VCaP (cell line): ENCODE data around the gene RAB36.

ENCODE experiments used
- H3K27ac ChIP-seq: fragments of 450-650 bp; 2 replicates; pipeline ENCODE4 v1.5.1; 2017
- CTCF ChIP-seq: fragments of 450-650 bp; conservative IDR thresholded peaks from 2 replicates; pipeline ENCODE4 v1.5.1; 2017; ENCODE audit warnings: mild to moderate bottlenecking, moderate library complexity

Gene RAB36

GRCh38 chr22:23179381-23180299 is 34.4 kb downstream of the RAB36 start:
- no peak for TF ChIP-seq CTCF
- H3K27ac ChIP-seq: peak overlapping the region; percentile 83

GRCh38 chr22:23180301-23180892 is 35.1 kb downstream of the RAB36 start, which contains the start of gene BCR:
BCR (plus strand) TSS chr22:23180509; CDS start chr22:23180961, 452 bp downstream.
- peak within 1 kb of the TSS; percentile 83 for H3K27ac ChIP-seq

GRCh38 chr22:23180893-23181720 is 35.8 kb downstream of the RAB36 start:
- H3K27ac ChIP-seq: peak overlapping the region; percentile 83
- TF ChIP-seq CTCF: no peak

More at GRCh38 chr22:23180301-23180892, 35.1 kb downstream of the RAB36 start, which contains the start of gene BCR:
- TF ChIP-seq CTCF: no peak

GRCh38 chr22:23181721-23182308 is 36.5 kb downstream of the RAB36 start:
- peak overlapping the region; percentile 83; the same call in 1 of the 2 replicates for H3K27ac ChIP-seq
- no peak for TF ChIP-seq CTCF

- no peak for TF ChIP-seq CTCF
- peak overlapping the region; percentile 83; the same call in 1 of the 2 replicates for H3K27ac ChIP-seq
Measured at GRCh38 chr22:23182309-23183060, 37.2 kb downstream of the RAB36 start.

GRCh38 chr22:23183061-23183698 is 37.9 kb downstream of the RAB36 start:
- peak overlapping the region; percentile 83; the same call in 1 of the 2 replicates for H3K27ac ChIP-seq
- no peak for TF ChIP-seq CTCF
